Heart left ventricle (tissue), 16 donors: ENCODE data around the gene ZNF44. TPM values are rescaled to one million over a fixed set of nuclear protein-coding genes. Genes with fewer than 3 reads are reported as not detected.

Experiments used
- ATAC-seq, 4 donors: fragments of 200-7000 bp; cut with Tn5 transposase; one replicate each; pipeline ENCODE4 v1.9.1; 2020 to 2022; ENCODE audit warnings: moderate library complexity in 4 of 4, mild to moderate bottlenecking in 3 of 4, moderate number of reproducible peaks in 1 of 4
- DNase-seq, 5 donors: peaks; one replicate each; pipeline ENCODE4 v3.0.0-alpha.2; 2020
- H3K27ac ChIP-seq, 12 donors: fragments of 200-600 bp; sonication (generic) in 4 of 12; one replicate each; pipeline versions ENCODE4 v1.5.0 to v1.8.0; 2016 to 2022; ENCODE audit warnings: mild to moderate bottlenecking in 2 of 12
- H3K27me3 ChIP-seq, 9 donors: fragments of 200-600 bp; sonication (generic) in 2 of 9; one replicate each; pipeline versions ENCODE4 v1.5.1 to v1.8.0; 2016 to 2022; ENCODE audit warnings: mild to moderate bottlenecking in 3 of 9
- H3K36me3 ChIP-seq, 9 donors: fragments of 200-600 bp; sonication (generic) in 2 of 9; one replicate each; pipeline versions ENCODE4 v1.5.0 to v1.8.0; 2018 to 2022; ENCODE audit warnings: mild to moderate bottlenecking in 2 of 9
- H3K4me1 ChIP-seq, 12 donors: fragments of 200-600 bp; sonication (generic) in 4 of 12; one replicate each; pipeline versions ENCODE4 v1.5.0 to v1.8.0; 2016 to 2022; ENCODE audit warnings: mild to moderate bottlenecking in 3 of 12
- H3K4me3 ChIP-seq, 12 donors: fragments of 200-600 bp; sonication (generic) in 4 of 12; one replicate each; pipeline versions ENCODE4 v1.5.0 to v1.8.0; 2017 to 2022; ENCODE audit warnings: mild to moderate bottlenecking in 9 of 12, moderate library complexity in 4 of 12
- H3K9me3 ChIP-seq, 12 donors: fragments of 200-600 bp; sonication (generic) in 4 of 12; one replicate each; pipeline versions ENCODE4 v1.5.0 to v1.8.0; 2016 to 2022; ENCODE audit warnings: mild to moderate bottlenecking in 1 of 12
- POLR2A ChIP-seq, 2 donors: fragments of 450-650 bp; IDR thresholded peaks; one replicate each; pipeline ENCODE4 v1.6.1; 2017; ENCODE audit warnings: antibody characterized with exemption in 2 of 2, mild to moderate bottlenecking in 2 of 2, moderate library complexity in 2 of 2
- WGBS, 4 donors: extraction: QIAGEN DNeasy Blood & Tissue Kit in 2 of 4; methylation state at CpG; one replicate each; pipeline versions ENCODE4 v1.1.5 to v1.1.7; 2013 to 2018; 5-methylcytosine and 5-hydroxymethylcytosine counted together
- intact Hi-C, 10 donors: fragments of 100-400 bp; cut with DNase I; formaldehyde crosslinking; loops; one replicate each; pipeline versions ENCODE4 v1.11.1 to v1.14.2; 2022
- polyA plus RNA-seq, 2 donors: library from polyadenylated mRNA; stranded (reverse); fragments of 200-250 nt; gene quantifications; one replicate each; pipeline ENCODE4 v1.2.3, GENCODE V29; 2013
- total RNA-seq, 9 donors: library from RNA; depleted of rRNA in 2 of 9; stranded (reverse); fragments of >200 nt in 2 of 9; fragmentation: NEBNext Ultra II Directional in 3 of 9; extraction: Animal tissue kit (Norgen Biotek cat#: 25700) in 3 of 9; gene quantifications; one replicate each; pipeline versions ENCODE4 v1.1.0 to v1.2.4, GENCODE V29; 2016 to 2023
- TF ChIP-seq, protein P1 (sequence below), 12 donors: fragments of 200-600 bp; sonication (generic) in 4 of 12; IDR thresholded peaks; one replicate each; pipeline versions ENCODE4 v1.5.0 to v1.8.0; 2018 to 2022; ENCODE audit warnings: antibody characterized with exemption in 12 of 12, mild to moderate bottlenecking in 5 of 12
- donor health status: ischemic (EF 13 %, LVEDD 7.1; RV severe dilation, severe dysfunction).
- donor health status: healthy with polysubstance abuse.
- donor health status: DM: no; HTN: yes; CAD: no.
- donor health status: DM: no; HTN: no; CAD: no.
- donor health status: ischemic (EF 25% LVEDD 6.9; RV normal size, moderate dysfunction).
- donor health status: ischemic (EF 25% LVEDD 5.7; RV mildly dilated, moderate dysfunction).
- donor health status: healthy.
- donor health status: DM: yes; HTN: yes; CAD: no.
- donor health status: ischemic (EF 35%, LVEDD 5.7; RV mildly dilated, moderate dysfunction).
- donor health status: nonischemic (EF 11% LVEDD 7.7; RV severe dilation, severe dysfunction).
- donor health status: DM: yes; HTN: yes; CAD: no.
- donor health status: PGD.
- donor health status: ischemic (EF 29% LVEDD 5.4; RV normal size, mild dysfunction).
- donor health status: nonischemic (EF 23%, LVEDD 6.1; RV moderate dilation, normal function).

Gene ZNF44
- total and polyA plus RNA-seq, 11 donors, result 4.3 to 13.7 (median 9.0) TPM

DNA sequence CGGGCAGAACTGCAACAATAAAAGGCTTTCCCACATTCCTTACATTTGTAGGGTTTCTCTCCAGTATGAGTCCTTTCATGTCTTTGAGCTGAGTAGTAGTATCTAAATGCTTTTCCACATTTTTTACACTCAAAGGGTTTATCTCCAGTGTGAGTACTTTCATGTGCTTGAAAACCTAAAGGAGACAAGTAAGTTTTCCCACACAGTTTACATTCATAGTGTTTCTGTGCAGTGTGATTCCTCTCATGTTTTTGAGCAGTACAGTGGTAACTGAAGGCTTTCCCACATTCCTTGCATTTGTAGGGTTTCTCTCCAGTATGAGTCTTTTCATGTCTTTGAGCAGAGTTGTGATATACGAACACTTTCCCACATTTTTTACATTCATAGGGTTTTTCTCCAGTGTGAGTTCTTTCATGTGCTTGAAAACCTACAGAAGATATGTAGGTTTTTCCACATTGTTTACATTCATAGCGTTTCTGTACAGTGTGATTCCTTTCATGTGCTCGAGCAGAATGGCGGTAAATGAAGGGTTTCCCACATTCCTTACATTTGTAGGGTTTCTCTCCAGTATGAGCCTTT, 47.0 kb downstream of the ZNF44 start:
- H3K27ac ChIP-seq, result no peak overlapping the region
- H3K4me1 ChIP-seq, result peaks cover 0 to 2% (median 0%) of the 10 kb centered on the region in 12 donors
- intact Hi-C loops, result no loop called here
- no peak for DNase-seq
- TF ChIP-seq POLR2A (IDR thresholded peaks at IDR 0.05), result no peak
- TF ChIP-seq, protein P1, sequence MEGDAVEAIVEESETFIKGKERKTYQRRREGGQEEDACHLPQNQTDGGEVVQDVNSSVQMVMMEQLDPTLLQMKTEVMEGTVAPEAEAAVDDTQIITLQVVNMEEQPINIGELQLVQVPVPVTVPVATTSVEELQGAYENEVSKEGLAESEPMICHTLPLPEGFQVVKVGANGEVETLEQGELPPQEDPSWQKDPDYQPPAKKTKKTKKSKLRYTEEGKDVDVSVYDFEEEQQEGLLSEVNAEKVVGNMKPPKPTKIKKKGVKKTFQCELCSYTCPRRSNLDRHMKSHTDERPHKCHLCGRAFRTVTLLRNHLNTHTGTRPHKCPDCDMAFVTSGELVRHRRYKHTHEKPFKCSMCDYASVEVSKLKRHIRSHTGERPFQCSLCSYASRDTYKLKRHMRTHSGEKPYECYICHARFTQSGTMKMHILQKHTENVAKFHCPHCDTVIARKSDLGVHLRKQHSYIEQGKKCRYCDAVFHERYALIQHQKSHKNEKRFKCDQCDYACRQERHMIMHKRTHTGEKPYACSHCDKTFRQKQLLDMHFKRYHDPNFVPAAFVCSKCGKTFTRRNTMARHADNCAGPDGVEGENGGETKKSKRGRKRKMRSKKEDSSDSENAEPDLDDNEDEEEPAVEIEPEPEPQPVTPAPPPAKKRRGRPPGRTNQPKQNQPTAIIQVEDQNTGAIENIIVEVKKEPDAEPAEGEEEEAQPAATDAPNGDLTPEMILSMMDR (IDR thresholded peaks at IDR 0.05), result no peak
- no peaks in the 10 kb centered on the region for H3K27me3 ChIP-seq
- ATAC-seq, result no peak
- 93 to 98% (median 96%) methylated on average over 5 of the region's 5 CpGs for WGBS, 4 donors
- peaks cover 2 to 88% (median 28%) of the 10 kb centered on the region in 12 donors for H3K9me3 ChIP-seq
- peaks cover 12 to 68% (median 35%) of the 10 kb centered on the region in 9 donors for H3K36me3 ChIP-seq
- no peak overlapping the region for H3K4me3 ChIP-seq

DNA sequence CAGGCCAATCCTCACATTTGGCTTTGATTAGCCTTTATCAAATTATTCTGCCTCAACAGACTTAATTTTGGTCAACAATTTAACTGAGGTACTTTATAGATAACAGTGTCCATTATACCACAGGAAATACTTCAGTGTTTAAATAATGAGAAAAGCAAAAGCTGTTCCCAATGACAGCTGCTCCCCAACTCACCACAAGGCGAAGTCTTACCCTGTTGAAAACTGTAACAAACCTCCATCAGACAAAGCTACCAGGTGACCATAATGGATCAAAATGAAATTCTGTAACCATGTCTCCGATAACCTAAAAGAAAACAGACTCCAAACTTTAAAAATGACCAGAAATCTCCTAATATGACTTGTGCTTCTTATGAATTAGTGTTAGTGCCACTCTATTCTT, 50.3 kb downstream of the ZNF44 start:
- intact Hi-C loops, result no loop called here
- ATAC-seq, result no peak
- H3K4me3 ChIP-seq, result no peak overlapping the region
- H3K36me3 ChIP-seq, result peaks cover 12 to 93% (median 35%) of the 10 kb centered on the region in 9 donors
- no peak for TF ChIP-seq POLR2A (IDR thresholded peaks at IDR 0.05)
- TF ChIP-seq, protein P1 (IDR thresholded peaks at IDR 0.05), result peak in 3 of 12 donors; percentile 18 to 30 (median 23)
- peaks cover 0 to 2% (median 0%) of the 10 kb centered on the region in 12 donors for H3K4me1 ChIP-seq
- no peak for DNase-seq
- H3K27me3 ChIP-seq, result no peaks in the 10 kb centered on the region
- no peak overlapping the region for H3K27ac ChIP-seq
- WGBS, 4 donors, result 92 to 96% (median 95%) methylated on average over 2 of the region's 2 CpGs
- H3K9me3 ChIP-seq, result peaks cover 2 to 66% (median 25%) of the 10 kb centered on the region in 12 donors

GRCh38 chr19:12237143-12237839, 57.4 kb downstream of the ZNF44 start:
- WGBS, 4 donors, result 96 to 97% (median 96%) methylated on average over 31 to 37 of the region's 37 CpGs
- peaks cover 0 to 62% (median 14%) of the 10 kb centered on the region in 9 donors for H3K36me3 ChIP-seq
- TF ChIP-seq, protein P1 (IDR thresholded peaks at IDR 0.05), result no peak
- no peak for TF ChIP-seq POLR2A (IDR thresholded peaks at IDR 0.05)
- intact Hi-C loops, result no loop called here
- peaks cover 0 to 12% (median 6%) of the 10 kb centered on the region in 12 donors for H3K4me1 ChIP-seq
- no peaks in the 10 kb centered on the region for H3K27me3 ChIP-seq
- DNase-seq, result no peak
- no peak overlapping the region for H3K4me3 ChIP-seq
- peak in 1 of 4 donors; percentile 20 for ATAC-seq
- peaks cover 0 to 12% (median 0%) of the 10 kb centered on the region in 12 donors for H3K9me3 ChIP-seq
- H3K27ac ChIP-seq, result no peak overlapping the region

GRCh38 chr19:12232961-12233360, 61.7 kb downstream of the ZNF44 start:
- Histone ChIP-seq H3K27me3 (no peaks in the 10 kb centered on the region), H3K27ac (no peak overlapping the region), H3K4me3 (no peak overlapping the region), H3K4me1 (peaks cover 0 to 29% (median 6%) of the 10 kb centered on the region in 12 donors), H3K9me3 (peaks cover 0 to 22% (median 0%) of the 10 kb centered on the region in 12 donors), H3K36me3 (peaks cover 0 to 44% (median 11%) of the 10 kb centered on the region in 9 donors)
- TF ChIP-seq POLR2A (IDR thresholded peaks at IDR 0.05), result no peak
- TF ChIP-seq, protein P1 (IDR thresholded peaks at IDR 0.05), result no peak
- 51 to 73% (median 63%) methylated on average over 3 of the region's 3 CpGs for WGBS, 4 donors
- no peak for DNase-seq
- no peak for ATAC-seq
- intact Hi-C loops, result no loop called here
